Subcutaneous preadipocyte (primary cell): ENCODE data around the gene CISD2. TPM values are rescaled to one million over a fixed set of nuclear protein-coding genes. Genes with fewer than 3 reads are reported as not detected.

Experiments
- small RNA-seq: library from RNA; depleted of rRNA; stranded (forward); fragments of <200 nt; gene quantifications from one replicate; pipeline ENCODE3, GENCODE V24; 2012
- total RNA-seq: library from RNA; depleted of rRNA; stranded (reverse); fragments of >200 nt; gene quantifications from 2 replicates; pipeline ENCODE4 v1.2.3, GENCODE V29; 2012

The CISD2 gene, protein sequence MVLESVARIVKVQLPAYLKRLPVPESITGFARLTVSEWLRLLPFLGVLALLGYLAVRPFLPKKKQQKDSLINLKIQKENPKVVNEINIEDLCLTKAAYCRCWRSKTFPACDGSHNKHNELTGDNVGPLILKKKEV
- total RNA-seq, result 20.2 and 25.2 TPM in 2 replicates

GRCh38 chr4:102868781-102869568 lies at the start of gene CISD2:
Gene CISD2 (plus strand): TSS chr4:102868992. CDS start chr4:102869085, 93 bp downstream.

GRCh38 chr4:102826890-102827673 lies 41.7 kb upstream of the CISD2 start, which contains the start of gene UBE2D3:
Gene UBE2D3 (minus strand): TSS chr4:102827551. CDS start chr4:102826508, 1,043 bp downstream.

Small RNA genes lying within 50 kb of the gene (small RNA-seq; reads per million reads assigned to genes)
- gene RNU7-151P, result not detected

Other genes starting within 250 kb of the CISD2 start
- gene MANBA, start 108.0 kb upstream of the CISD2 start, total RNA-seq, result 19.9 and 24.3 TPM in 2 replicates
- 358 and 389 TPM in 2 replicates for gene UBE2D3, start 41.4 kb upstream of the CISD2 start, total RNA-seq
- 0.59 and 0.73 TPM in 2 replicates for gene SLC9B1, start 150.7 kb downstream of the CISD2 start, total RNA-seq
- 27.6 and 28.7 TPM in 2 replicates for gene SLC9B2, start 207.8 kb downstream of the CISD2 start, total RNA-seq
- gene BDH2, start 230.8 kb downstream of the CISD2 start, total RNA-seq, result 22.1 and 31.2 TPM in 2 replicates